HK-2 (cell line): ENCODE data around the gene KBTBD4.
"Not testable (repeated sequence)": the region's sequence is repeated elsewhere in the genome, so short reads cannot be mapped to it uniquely, and the experiment has no call there.

Experiments used
- DNase-seq: peaks from one replicate; pipeline ENCODE4 v3.0.0-alpha.2; 2018; ENCODE audit not compliant: unreplicated experiment

KBTBD4 gene

GRCh38 chr11:47526032-47526431 is 52.7 kb downstream of the KBTBD4 start:
- not testable (repeated sequence) for DNase-seq

GRCh38 chr11:47524291-47524874 is 54.4 kb downstream of the KBTBD4 start:
- DNase-seq, result no peak

- no peak for DNase-seq
These were observed 55.1 kb downstream of the KBTBD4 start for GRCh38 chr11:47523490-47524225.
